HCT116 (cell line): ENCODE measurements around the gene JCAD. TPM values are rescaled to one million over a fixed set of nuclear protein-coding genes. Genes with fewer than 3 reads are reported as not detected.

Source experiments
- ATAC-seq: fragments of 200-7000 bp; cut with Tn5 transposase; 2 replicates; pipeline ENCODE4 v1.9.1; 2020; ENCODE audit warnings: mild to moderate bottlenecking, moderate library complexity
- BruUV-seq: library from RNA; stranded (reverse); fragments of 400-500 nt; replicated peaks from 2 replicates; lab custom pipeline; 2021; lab: Mats Ljungman, UMichigan
- CTCF ChIA-PET: fragments of 300-600 bp; sonication (Branson Sonifier 250); formaldehyde crosslinking; loops from one replicate; lab custom pipeline; 2021; ENCODE audit warnings: antibody characterized with exemption; lab: Charles Lee
- POLR2A ChIA-PET: fragments of 300-600, 350-600 bp; sonication (Branson Sonifier 250); formaldehyde crosslinking; loops from one replicate; lab custom pipeline; 2021; ENCODE audit warnings: antibody characterized with exemption; lab: Charles Lee
- RAD21 ChIA-PET, 2 experiments: fragments of 300-600 bp; sonication (Branson Sonifier 250); formaldehyde crosslinking; loops; one replicate each; lab custom pipeline; 2023; ENCODE audit warnings: low total read pairs in 2 of 2; ENCODE audit not compliant: uncharacterized antibody in 2 of 2, unreplicated experiment in 2 of 2, low non-redundant PET in 1 of 2; lab: Charles Lee
- DNase-seq: peaks from one replicate; pipeline ENCODE4 v3.0.0-alpha.2; 2010; ENCODE audit warnings: low read depth, low spot score
- H2AFZ ChIP-seq: fragments of 200-600 bp; shearing (Covaris generic), sonication (generic); 2 replicates; pipeline ENCODE4 v1.6.1; 2017; ENCODE audit warnings: low read depth, mixed run types, mixed read lengths, antibody characterized with exemption, low read length; ENCODE audit not compliant: poor library complexity, severe bottlenecking
- H3K27ac ChIP-seq: 2 replicates; pipeline ENCODE4 v1.5.1; 2012; ENCODE audit warnings: low read depth, low read length
- H3K27me3 ChIP-seq: fragments of 200-600 bp; sonication (generic); 2 replicates; pipeline ENCODE4 v1.6.1; 2016; ENCODE audit warnings: mixed run types, low read length, mixed read lengths; ENCODE audit not compliant: insufficient read depth
- H3K36me3 ChIP-seq, 2 experiments: fragments of 200-500 bp in 1 of 2; fragments of 200-600 bp in 1 of 2; sonication (Bioruptor generic) in 1 of 2; sonication (generic) in 1 of 2; 2 replicates each; pipeline versions ENCODE4 v1.5.1 to v1.6.1; 2014 to 2016; ENCODE audit warnings: low read length in 2 of 2, inconsistent platforms in 1 of 2, mixed read lengths in 1 of 2, mixed run types in 1 of 2; ENCODE audit not compliant: insufficient read depth in 2 of 2, control insufficient read depth in 1 of 2
- H3K4me1 ChIP-seq, 2 experiments: fragments of 200-600 bp in 1 of 2; sonication (generic) in 1 of 2; 2 replicates each; pipeline versions ENCODE4 v1.5.1 to v1.6.1; 2012 to 2017; ENCODE audit warnings: low read length in 2 of 2, inconsistent platforms in 1 of 2, mild to moderate bottlenecking in 1 of 2, mixed read lengths in 1 of 2, mixed run types in 1 of 2, moderate library complexity in 1 of 2; ENCODE audit not compliant: insufficient read depth in 2 of 2, control insufficient read depth in 1 of 2
- H3K4me2 ChIP-seq: fragments of 200-600 bp; sonication (generic); 2 replicates; pipeline ENCODE4 v1.6.1; 2017; ENCODE audit warnings: mixed run types, low read length, mixed read lengths
- H3K4me3 ChIP-seq, 2 experiments: fragments of 200-600 bp in 1 of 2; sonication (generic) in 1 of 2; replicated peaks in 1 of 2; 2 replicates each; pipeline ENCODE4 v1.5.1; 2011 to 2016; ENCODE audit warnings: low read length in 2 of 2, control low read depth in 1 of 2, low read depth in 1 of 2, mild to moderate bottlenecking in 1 of 2, mixed read lengths in 1 of 2, mixed run types in 1 of 2
- H3K79me2 ChIP-seq: fragments of 200-600 bp; sonication (generic); 2 replicates; pipeline ENCODE4 v1.6.1; 2017; ENCODE audit warnings: mild to moderate bottlenecking, mixed run types, low read length, moderate library complexity, mixed read lengths; ENCODE audit not compliant: insufficient read depth
- H3K9ac ChIP-seq: fragments of 200-600 bp; sonication (generic); 2 replicates; pipeline ENCODE4 v1.6.1; 2016; ENCODE audit warnings: low read length, mixed read lengths
- H3K9me2 ChIP-seq: fragments of 200-600 bp; sonication (generic), shearing (Covaris generic); 2 replicates; pipeline ENCODE4 v1.6.1; 2017; ENCODE audit warnings: mixed run types, mild to moderate bottlenecking, moderate library complexity; ENCODE audit not compliant: insufficient read depth
- H3K9me3 ChIP-seq, 2 experiments: fragments of 200-500 bp in 1 of 2; fragments of 200-600 bp in 1 of 2; sonication (Bioruptor generic) in 1 of 2; sonication (generic) in 1 of 2; 2 replicates each; pipeline ENCODE4 v1.6.1; 2014 to 2017; ENCODE audit warnings: low read length in 2 of 2, mixed read lengths in 2 of 2, inconsistent platforms in 1 of 2, low read depth in 1 of 2, mild to moderate bottlenecking in 1 of 2, mixed run types in 1 of 2, moderate library complexity in 1 of 2; ENCODE audit not compliant: control insufficient read depth in 1 of 2, insufficient read depth in 1 of 2
- H4K20me1 ChIP-seq: fragments of 200-600 bp; sonication (generic), shearing (Covaris generic); 2 replicates; pipeline ENCODE4 v1.6.1; 2017; ENCODE audit warnings: mixed run types, mild to moderate bottlenecking, moderate library complexity; ENCODE audit not compliant: insufficient read depth
- ATF3 ChIP-seq: IDR thresholded peaks from 2 replicates; pipeline ENCODE4 v1.6.1; 2012
- EGR1 ChIP-seq: IDR thresholded peaks from 2 replicates; pipeline ENCODE4 v1.6.1; 2012; ENCODE audit warnings: low read depth
- EZH2 ChIP-seq: fragments of 200-600 bp; sonication (generic); IDR thresholded peaks from 2 replicates; pipeline ENCODE4 v1.6.1; 2017; ENCODE audit warnings: antibody characterized with exemption, mixed run types
- EZH2phosphoT487 ChIP-seq: fragments of 200-600 bp; IDR thresholded peaks from 2 replicates; pipeline ENCODE4 v1.6.1; 2018; ENCODE audit warnings: antibody characterized with exemption, borderline replicate concordance
- FOSL1 ChIP-seq: IDR thresholded peaks from 2 replicates; pipeline ENCODE4 v1.6.1; 2012; ENCODE audit warnings: low read depth
- MAX ChIP-seq: IDR thresholded peaks from 2 replicates; pipeline ENCODE4 v1.6.1; 2012
- POLR2A ChIP-seq: IDR thresholded peaks from 2 replicates; pipeline ENCODE4 v1.7.0; 2011; ENCODE audit warnings: borderline replicate concordance; ENCODE audit not compliant: insufficient read depth, insufficient read length; ENCODE audit errors: extremely low read depth
- POLR2AphosphoS5 ChIP-seq: IDR thresholded peaks from 2 replicates; pipeline ENCODE4 v1.6.1; 2011; ENCODE audit warnings: mild to moderate bottlenecking, low read depth, low read length, moderate library complexity
- REST ChIP-seq: IDR thresholded peaks from 2 replicates; pipeline ENCODE4 v1.6.1; 2012; ENCODE audit warnings: low read depth
- SIN3A ChIP-seq: IDR thresholded peaks from 2 replicates; pipeline ENCODE4 v1.6.1; 2012; ENCODE audit warnings: low read depth
- SP1 ChIP-seq: IDR thresholded peaks from 2 replicates; pipeline ENCODE4 v1.6.1; 2012; ENCODE audit warnings: low read depth
- SRF ChIP-seq: IDR thresholded peaks from 2 replicates; pipeline ENCODE4 v1.6.1; 2012; ENCODE audit warnings: low read depth
- ZNF274 ChIP-seq: fragments of 200-500 bp; sonication (Bioruptor generic); IDR thresholded peaks from 2 replicates; pipeline ENCODE4 v1.6.1; 2014; ENCODE audit warnings: mild to moderate bottlenecking, low read depth, low read length, inconsistent platforms
- intact Hi-C: fragments of 100-400 bp; cut with micrococcal nuclease; formaldehyde crosslinking; loops from 2 replicates; pipeline ENCODE4 v1.10.0; 2022
- total RNA-seq: library from RNA; stranded (reverse); gene quantifications from one replicate; pipeline ENCODE4 v1.2.1, GENCODE V29; 2021; ENCODE audit not compliant: unreplicated experiment

The JCAD gene
- total RNA-seq, 1 experiment from 2014 or later, result 17.5 TPM

DNA sequence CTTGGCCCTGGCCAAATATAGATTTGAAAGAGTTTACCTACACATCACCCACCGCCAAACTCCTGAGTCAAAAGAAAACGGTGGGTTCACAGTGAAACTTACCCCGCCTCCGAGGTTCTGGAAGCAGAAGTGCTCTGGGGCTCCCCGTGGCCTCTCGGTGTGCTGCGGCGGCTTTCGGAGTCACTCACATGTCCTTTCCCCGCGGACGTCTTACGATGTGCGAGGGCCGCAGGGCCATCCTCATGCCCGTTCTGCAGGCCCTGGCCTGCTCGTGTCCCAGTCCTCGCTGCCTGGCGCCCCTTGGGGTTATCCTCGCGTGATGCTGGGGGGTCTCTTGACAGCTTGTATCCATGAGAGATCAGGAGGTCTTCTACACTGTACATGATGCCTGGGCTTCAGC lies 12.0 kb downstream of the JCAD start:
- Histone ChIP-seq H3K4me1 (peaks cover 0 to 7% of the 10 kb centered on the region in 2 experiments; a peak in 2 of 4 replicates), H3K4me3 (no peak overlapping the region), H3K4me2 (no peak overlapping the region), H3K79me2 (peaks cover 6% of the 10 kb centered on the region), H2AFZ (no peak overlapping the region), H3K36me3 (peaks cover 0 to 10% of the 10 kb centered on the region in 2 experiments; a peak in 2 of 4 replicates), H4K20me1 (no peaks in the 10 kb centered on the region), H3K9me2 (no peaks in the 10 kb centered on the region), H3K27me3 (no peaks in the 10 kb centered on the region), H3K9ac (no peak overlapping the region), H3K27ac (no peak overlapping the region), H3K9me3 (no peaks in the 10 kb centered on the region)
- TF ChIP-seq EZH2, result no peak
- TF ChIP-seq MAX, result no peak
- no peak for TF ChIP-seq ZNF274
- no peak for TF ChIP-seq SRF
- TF ChIP-seq EGR1, result no peak
- TF ChIP-seq POLR2AphosphoS5, result no peak
- no peak for TF ChIP-seq REST
- no peak for TF ChIP-seq POLR2A
- no peak for TF ChIP-seq SP1
- no peak for TF ChIP-seq SIN3A
- no peak for TF ChIP-seq FOSL1
- TF ChIP-seq ATF3, result no peak
- TF ChIP-seq EZH2phosphoT487, result no peak
- intact Hi-C loops, result no loop called here
- DNase-seq (no peak), ATAC-seq (no peak)
- POLR2A ChIA-PET, result no interaction called here
- RAD21 ChIA-PET, result no interaction called here
- CTCF ChIA-PET, result no interaction called here
- BruUV-seq, result no TSS peak
